Endothelial cell of umbilical vein (primary cell): ENCODE data around the gene OVOL1. TPM values are rescaled to one million over a fixed set of nuclear protein-coding genes. Genes with fewer than 3 reads are reported as not detected.

Experiments
- BruUV-seq: library from RNA; stranded (reverse); fragments of 400-500 nt; replicated peaks from 2 replicates; lab custom pipeline; 2021; lab: Mats Ljungman, UMichigan
- CTCF ChIA-PET: fragments of 300-600, 350-600 bp; sonication (Branson Sonifier 250); formaldehyde crosslinking; loops from one replicate; lab custom pipeline; 2021; ENCODE audit warnings: antibody characterized with exemption, inconsistent platforms; lab: Charles Lee
- POLR2A ChIA-PET: fragments of 300-600, 350-600 bp; sonication (Branson Sonifier 250); formaldehyde crosslinking; loops from one replicate; lab custom pipeline; 2021; ENCODE audit warnings: antibody characterized with exemption, inconsistent platforms; lab: Charles Lee
- DNase-seq: peaks from one replicate; pipeline ENCODE4 v3.0.0-alpha.2; 2011; ENCODE audit warnings: low read depth, low spot score
- FAIRE-seq: peaks from 2 replicates; lab custom pipeline; 2011; peaks lifted over from hg19 to GRCh38; lab: Jason Lieb, UNC
- H2AFZ ChIP-seq: 2 replicates; pipeline ENCODE4 v1.6.0; 2012; ENCODE audit warnings: low read depth, low read length, control low read depth, inconsistent platforms
- H3K27ac ChIP-seq: 2 replicates; pipeline ENCODE4 v1.5.1; 2011; ENCODE audit warnings: low read depth, mild to moderate bottlenecking, control low read depth, low read length, moderate library complexity; ENCODE audit not compliant: insufficient read depth
- H3K27me3 ChIP-seq, 2 experiments: 2 replicates each; pipeline versions ENCODE4 v1.6.0 to v1.6.1; 2011; ENCODE audit warnings: low read length in 2 of 2, mixed read lengths in 1 of 2; ENCODE audit not compliant: control insufficient read depth in 2 of 2, insufficient read depth in 2 of 2
- H3K36me3 ChIP-seq, 2 experiments: 2 replicates in 1 of 2; 3 replicates in 1 of 2; pipeline ENCODE4 v1.5.1; 2011; ENCODE audit warnings: low read length in 2 of 2, mild to moderate bottlenecking in 1 of 2, moderate library complexity in 1 of 2; ENCODE audit not compliant: control insufficient read depth in 2 of 2, insufficient read depth in 2 of 2; ENCODE audit errors: extremely low read depth in 1 of 2
- H3K4me1 ChIP-seq: 3 replicates; pipeline ENCODE4 v1.5.1; 2011; ENCODE audit warnings: mild to moderate bottlenecking, low read length; ENCODE audit not compliant: control insufficient read depth, insufficient read depth; ENCODE audit errors: extremely low read depth
- H3K4me2 ChIP-seq: 2 replicates; pipeline ENCODE4 v1.6.1; 2011; ENCODE audit warnings: low read length, control low read depth, mixed read lengths; ENCODE audit not compliant: insufficient read depth
- H3K4me3 ChIP-seq, 3 experiments: fragments of 200-600 bp in 1 of 3; sonication (generic), shearing (Covaris generic) in 1 of 3; replicated peaks in 1 of 3; 2 replicates each; pipeline ENCODE4 v1.5.1; 2011 to 2016; ENCODE audit warnings: control low read depth in 3 of 3, low read length in 3 of 3, mild to moderate bottlenecking in 2 of 3, inconsistent platforms in 1 of 3, low read depth in 1 of 3, moderate library complexity in 1 of 3; ENCODE audit not compliant: insufficient read depth in 1 of 3
- H3K79me2 ChIP-seq: 2 replicates; pipeline ENCODE4 v1.6.0; 2012; ENCODE audit warnings: low read length, inconsistent platforms; ENCODE audit not compliant: control insufficient read depth, insufficient read depth
- H3K9ac ChIP-seq: replicated peaks from 2 replicates; pipeline ENCODE3; 2011; ENCODE audit warnings: low read length, control low read depth; ENCODE audit not compliant: insufficient read depth; ENCODE audit errors: extremely low read depth
- H3K9me1 ChIP-seq: replicated peaks from 3 replicates; pipeline ENCODE4 v1.6.0; 2011; ENCODE audit warnings: mild to moderate bottlenecking, low read length; ENCODE audit not compliant: control insufficient read depth, insufficient read depth; ENCODE audit errors: extremely low read depth
- H3K9me3 ChIP-seq: replicated peaks from 2 replicates; pipeline ENCODE4 v1.5.1; 2012; ENCODE audit warnings: low read length, inconsistent platforms; ENCODE audit not compliant: control insufficient read depth, insufficient read depth
- H4K20me1 ChIP-seq: replicated peaks from 2 replicates; pipeline ENCODE3; 2011; ENCODE audit warnings: mild to moderate bottlenecking, low read length; ENCODE audit not compliant: control insufficient read depth, insufficient read depth; ENCODE audit errors: extremely low read depth
- CTCF ChIP-seq, 2 donors: IDR thresholded peaks; 1 replicate in 1 of 2; 2 replicates in 1 of 2; pipeline ENCODE4 v1.5.1; 2011; ENCODE audit warnings: low read length in 2 of 2, mild to moderate bottlenecking in 2 of 2, moderate library complexity in 2 of 2, control low read depth in 1 of 2, inconsistent platforms in 1 of 2, low read depth in 1 of 2; ENCODE audit not compliant: insufficient read depth in 1 of 2; ENCODE audit errors: extremely low read depth in 1 of 2
- EZH2 ChIP-seq: IDR thresholded peaks from 2 replicates; pipeline ENCODE4 v1.6.1; 2012; ENCODE audit warnings: borderline replicate concordance, low read depth, mild to moderate bottlenecking, moderate library complexity, low read length, inconsistent platforms; ENCODE audit not compliant: severe bottlenecking
- FOS ChIP-seq: IDR thresholded peaks from 2 replicates; pipeline ENCODE4 v1.6.1; 2011; ENCODE audit warnings: mild to moderate bottlenecking, low read length, moderate library complexity, borderline replicate concordance; ENCODE audit not compliant: insufficient read depth
- GATA2 ChIP-seq: IDR thresholded peaks from 2 replicates; pipeline ENCODE4 v1.7.0; 2011; ENCODE audit warnings: low read depth, mild to moderate bottlenecking, moderate library complexity, mixed read lengths, low read length; ENCODE audit not compliant: insufficient read length, insufficient read depth
- JUN ChIP-seq: IDR thresholded peaks from 2 replicates; pipeline ENCODE4 v1.6.1; 2011; ENCODE audit warnings: borderline replicate concordance, low read depth; ENCODE audit not compliant: insufficient read length, insufficient read depth
- MYC ChIP-seq: IDR thresholded peaks from one replicate; pipeline ENCODE4 v1.6.1; 2011; ENCODE audit warnings: mild to moderate bottlenecking, low read depth, low read length
- POLR2A ChIP-seq: IDR thresholded peaks from 2 replicates; pipeline ENCODE4 v1.6.1; 2012; ENCODE audit warnings: low read depth, mild to moderate bottlenecking, control low read depth, low read length
- POLR2AphosphoS5 ChIP-seq: IDR thresholded peaks from 2 replicates; pipeline ENCODE4 v1.6.1; 2012; ENCODE audit warnings: low read depth, mild to moderate bottlenecking, control low read depth, low read length, moderate library complexity; ENCODE audit not compliant: insufficient read depth
- dilution Hi-C: fragments of 300-500 bp; cut with MboI; formaldehyde crosslinking; loops from one replicate; pipeline ENCODE4 v1.15.0; 2019; ENCODE audit warnings: low sequenced_read_pairs; ENCODE audit not compliant: extremely low pct_ligation_motif_present
- intact Hi-C: fragments of 100-400 bp; cut with micrococcal nuclease; formaldehyde crosslinking; loops from one replicate; pipeline ENCODE4 v1.10.0; 2022
- polyA plus RNA-seq, 4 experiments: library from polyadenylated mRNA; depleted of rRNA in 3 of 4; stranded (reverse) in 3 of 4; unstranded in 1 of 4; fragments of >200 nt; gene quantifications; 2 replicates each; pipeline versions ENCODE4 v1.2.1 to v1.2.3, GENCODE V29; 2011 to 2012; ENCODE audit warnings: missing spikeins in 1 of 4
- total RNA-seq: library from RNA; stranded (reverse); gene quantifications from 2 replicates; pipeline ENCODE4 v1.2.3, GENCODE V29; 2021

OVOL1 gene
- total and polyA plus RNA-seq, 2 donors (not counting 3 experiments of a cell fraction or from before 2014, with no cell fraction given) = not detected

- H3K27ac ChIP-seq = no peak overlapping the region
- POLR2A ChIA-PET = interaction anchor here (1.0 kb wide), 1 partner anchor 57 kb away, joined by 6 read pairs; no protein-coding TSS in a partner anchor
Measured at GRCh38 chr11:65802841-65803240, 16.0 kb downstream of the OVOL1 start.

More at GRCh38 chr11:65802841-65803240, 16.0 kb downstream of the OVOL1 start:
- Histone ChIP-seq H3K4me2 (no peak overlapping the region), H3K36me3 (no peaks in the 10 kb centered on the region), H3K79me2 (no peaks in the 10 kb centered on the region), H3K4me1 (no peaks in the 10 kb centered on the region), H2AFZ (no peak overlapping the region), H3K9me3 (no peaks in the 10 kb centered on the region), H3K4me3 (no peak overlapping the region), H4K20me1 (no peaks in the 10 kb centered on the region), H3K9ac (no peak overlapping the region), H3K27me3 (peaks cover 12 to 25% of the 10 kb centered on the region in 2 experiments), H3K9me1 (no peaks in the 10 kb centered on the region)
- intact Hi-C loops = no loop called here
- BruUV-seq = no TSS peak
- no peak for FAIRE-seq
- no peak for DNase-seq
- CTCF ChIA-PET = interaction anchor here (1.1 to 6.5 kb wide), 4 partner anchors 10 to 23 kb away, joined by 4 to 39 read pairs (median 6); partner anchors contain the start of gene AP5B1
- dilution Hi-C loops = no loop called here
- TF ChIP-seq CTCF (IDR thresholded peaks at IDR 0.05; ENCODE audit: extremely low read depth in 1 of 2, insufficient read depth in 1 of 2, low read depth in 1 of 2, low read length in 2 of 2) (no peak), POLR2A (no peak), FOS (no peak), POLR2AphosphoS5 (no peak), MYC (no peak), EZH2 (no peak), JUN (no peak), GATA2 (no peak)
